ENCODE results near the gene HOMER3.

DNA sequence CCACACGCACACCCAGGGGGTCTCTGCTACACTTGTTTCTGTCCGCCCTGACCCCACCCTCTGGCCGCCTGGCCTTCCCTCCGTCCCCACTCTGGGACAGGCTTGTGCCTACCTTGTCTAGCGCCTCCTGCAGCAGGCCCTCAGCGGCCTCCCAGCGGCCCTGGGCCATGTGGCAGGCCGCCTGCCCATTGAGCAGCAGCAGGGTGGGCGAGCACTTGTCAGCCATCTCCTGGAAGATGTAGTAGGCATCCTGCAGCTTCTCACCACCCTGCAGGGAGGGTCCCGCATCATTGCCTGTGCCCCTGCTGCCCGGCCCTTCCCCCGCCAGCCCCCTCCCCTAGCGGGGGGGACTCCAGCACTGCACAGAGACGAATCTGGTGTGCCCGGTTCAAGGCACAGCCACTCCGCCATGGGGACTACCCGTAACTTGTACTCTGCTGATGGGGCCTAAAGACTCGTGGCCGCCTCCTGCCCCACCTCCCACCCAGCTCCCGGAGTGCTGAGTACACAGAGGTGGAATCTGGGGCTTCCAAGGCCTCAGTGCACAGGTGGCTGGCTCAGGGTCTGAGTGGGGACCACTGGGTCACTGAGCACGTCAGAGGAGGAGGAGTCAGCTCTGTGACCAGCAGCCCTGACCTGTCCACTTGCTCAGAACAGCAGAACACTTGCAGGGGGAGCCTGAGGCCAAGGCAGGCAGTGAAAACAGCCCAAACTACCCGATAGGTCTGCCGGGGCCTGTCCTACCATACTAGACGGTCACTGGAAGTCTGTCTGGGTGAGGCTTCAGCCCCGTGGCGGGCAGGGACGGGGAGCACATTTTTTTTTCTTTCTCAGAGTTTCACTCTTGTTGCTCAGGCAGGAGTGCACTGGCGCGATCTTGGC lies 37.6 kb downstream of the HOMER3 start:
- TF ChIP-seq SIN3A (IDR thresholded peaks at IDR 0.05; ENCODE audit: borderline replicate concordance, insufficient read depth, low read depth, low read length) (no peak), POLR2AphosphoS5 (IDR thresholded peaks at IDR 0.05; ENCODE audit: low read depth, low read length) (no peak)

Data from Panc1 (cell line).